SK-N-SH (cell line): ENCODE data around the gene GPR61. TPM values are rescaled to one million over a fixed set of nuclear protein-coding genes. Genes with fewer than 3 reads are reported as not detected.

Source experiments
- CTCF ChIA-PET: fragments of 300-600, 350-600 bp; formaldehyde crosslinking; extraction: SDS; loops from one replicate; lab custom pipeline; 2021; lab: Yijun Ruan, JAX
- POLR2A ChIA-PET: fragments of 350-600 bp; sonication (Branson Sonifier 250); formaldehyde crosslinking; extraction: SDS; loops from one replicate; lab custom pipeline; 2020; ENCODE audit warnings: antibody characterized with exemption, inconsistent platforms; lab: Yijun Ruan, JAX
- DNase-seq: peaks from one replicate; pipeline ENCODE4 v3.0.0; 2012
- H2AFZ ChIP-seq: fragments of 200-600 bp; sonication (generic); 2 replicates; pipeline ENCODE4 v1.8.1; 2016; ENCODE audit warnings: antibody characterized with exemption, mild to moderate bottlenecking, low read depth
- H3F3A ChIP-seq: fragments of 200-600 bp; sonication (generic); replicated peaks from 2 replicates; pipeline ENCODE3; 2016; ENCODE audit warnings: antibody characterized with exemption, mild to moderate bottlenecking; ENCODE audit not compliant: insufficient read depth
- H3K27ac ChIP-seq, 2 experiments: fragments of 200-500 bp in 1 of 2; fragments of 200-600 bp in 1 of 2; sonication (Bioruptor generic) in 1 of 2; sonication (generic), shearing (Covaris generic) in 1 of 2; 2 replicates each; pipeline versions ENCODE4 v1.5.1 to v1.6.1; 2014 to 2016; ENCODE audit warnings: low read depth in 2 of 2, inconsistent platforms in 1 of 2, low read length in 1 of 2, mild to moderate bottlenecking in 1 of 2, mixed read lengths in 1 of 2
- H3K27me3 ChIP-seq: fragments of 200-600 bp; sonication (generic), shearing (Covaris generic); 2 replicates; pipeline ENCODE4 v1.6.1; 2016; ENCODE audit warnings: mixed run types; ENCODE audit not compliant: insufficient read depth
- H3K36me3 ChIP-seq, 2 experiments: fragments of 200-500 bp in 1 of 2; fragments of 200-600 bp in 1 of 2; sonication (Bioruptor generic) in 1 of 2; sonication (generic) in 1 of 2; replicated peaks in 1 of 2; 2 replicates each; pipeline versions ENCODE3 to v1.5.1; 2014 to 2016; ENCODE audit warnings: low read length in 1 of 2, mild to moderate bottlenecking in 1 of 2; ENCODE audit not compliant: insufficient read depth in 2 of 2, control insufficient read depth in 1 of 2
- H3K4me1 ChIP-seq, 2 experiments: fragments of 200-500 bp in 1 of 2; fragments of 200-600 bp in 1 of 2; sonication (Bioruptor generic) in 1 of 2; sonication (generic), shearing (Covaris generic) in 1 of 2; 2 replicates each; pipeline versions ENCODE4 v1.5.1 to v1.6.1; 2014 to 2016; ENCODE audit warnings: low read depth in 1 of 2, low read length in 1 of 2, mixed run types in 1 of 2; ENCODE audit not compliant: insufficient read depth in 2 of 2, control insufficient read depth in 1 of 2
- H3K4me2 ChIP-seq: fragments of 200-600 bp; sonication (generic), shearing (Covaris generic); 2 replicates; pipeline ENCODE4 v1.6.1; 2017; ENCODE audit warnings: mixed run types
- H3K4me3 ChIP-seq, 2 experiments: fragments of 200-500 bp in 1 of 2; fragments of 200-600 bp in 1 of 2; sonication (Bioruptor generic) in 1 of 2; sonication (generic), shearing (Covaris generic) in 1 of 2; 2 replicates each; pipeline versions ENCODE4 v1.5.1 to v1.8.1; 2014 to 2016; ENCODE audit warnings: low read depth in 2 of 2, inconsistent platforms in 1 of 2, low read length in 1 of 2, mild to moderate bottlenecking in 1 of 2, mixed read lengths in 1 of 2, moderate library complexity in 1 of 2
- H3K79me2 ChIP-seq: fragments of 200-600 bp; sonication (generic); 2 replicates; pipeline ENCODE4 v1.8.1; 2017; ENCODE audit warnings: mild to moderate bottlenecking; ENCODE audit not compliant: insufficient read depth
- H3K9ac ChIP-seq: fragments of 200-600 bp; sonication (generic); 2 replicates; pipeline ENCODE4 v1.6.1; 2017; ENCODE audit warnings: mixed run types
- H3K9me2 ChIP-seq: fragments of 200-600 bp; sonication (generic); 2 replicates; pipeline ENCODE4 v1.6.1; 2017; ENCODE audit warnings: mixed run types
- H3K9me3 ChIP-seq: fragments of 200-600 bp; sonication (generic); 2 replicates; pipeline ENCODE4 v1.6.1; 2017; ENCODE audit warnings: mixed run types, mild to moderate bottlenecking, moderate library complexity
- H4K20me1 ChIP-seq: fragments of 200-600 bp; sonication (generic); 2 replicates; pipeline ENCODE4 v1.6.1; 2017; ENCODE audit warnings: mild to moderate bottlenecking, mixed run types; ENCODE audit not compliant: insufficient read depth
- CHD2 ChIP-seq: fragments of 150-350 bp; IDR thresholded peaks from 2 replicates; pipeline ENCODE4 v1.6.1; 2018; ENCODE audit warnings: low read length; ENCODE audit not compliant: partially characterized antibody
- EZH2phosphoT487 ChIP-seq: fragments of 200-600 bp; sonication (generic); IDR thresholded peaks from 2 replicates; pipeline ENCODE4 v1.6.1; 2017; ENCODE audit warnings: low read depth, mixed run types, mild to moderate bottlenecking, antibody characterized with exemption, moderate library complexity, borderline replicate concordance
- FOXJ3 ChIP-seq: sonication (generic); formaldehyde crosslinking; IDR thresholded peaks from 2 replicates; pipeline ENCODE4 v1.5.1; 2020; ENCODE audit warnings: mild to moderate bottlenecking, missing genetic modification reagents
- GATA2 ChIP-seq: sonication (generic); formaldehyde crosslinking; IDR thresholded peaks from 2 replicates; pipeline ENCODE4 v1.5.0; 2020; ENCODE audit warnings: mild to moderate bottlenecking, missing genetic modification reagents
- JUND ChIP-seq: IDR thresholded peaks from 2 replicates; pipeline ENCODE4 v1.4.0; 2012
- MAX ChIP-seq: IDR thresholded peaks from 2 replicates; pipeline ENCODE4 v1.4.0; 2012; ENCODE audit warnings: low read depth
- MEF2A ChIP-seq: IDR thresholded peaks from 2 replicates; pipeline ENCODE4 v1.4.0; 2012; ENCODE audit warnings: low read depth, borderline replicate concordance
- MXI1 ChIP-seq: IDR thresholded peaks from 2 replicates; pipeline ENCODE4 v1.6.1; 2012; ENCODE audit warnings: mild to moderate bottlenecking, low read depth, low read length, improper control_type of control experiment
- NFIC ChIP-seq: IDR thresholded peaks from 2 replicates; pipeline ENCODE4 v1.4.0; 2012; ENCODE audit warnings: borderline replicate concordance
- SIN3A ChIP-seq: IDR thresholded peaks from 2 replicates; pipeline ENCODE4 v1.6.1; 2012; ENCODE audit warnings: low read depth, mild to moderate bottlenecking, low read length, moderate library complexity, borderline replicate concordance
- SMC3 ChIP-seq: IDR thresholded peaks from 2 replicates; pipeline ENCODE4 v1.6.1; 2012; ENCODE audit warnings: low read depth, low read length, improper control_type of control experiment
- TAF1 ChIP-seq: IDR thresholded peaks from 2 replicates; pipeline ENCODE4 v1.6.1; 2012; ENCODE audit warnings: low read depth, mild to moderate bottlenecking, low read length, moderate library complexity, borderline replicate concordance
- TCF12 ChIP-seq: IDR thresholded peaks from 2 replicates; pipeline ENCODE4 v1.4.0; 2012
- TEAD4 ChIP-seq: IDR thresholded peaks from 2 replicates; pipeline ENCODE4 v1.4.0; 2012; ENCODE audit warnings: mild to moderate bottlenecking, borderline replicate concordance; ENCODE audit not compliant: insufficient read depth
- USF1 ChIP-seq: IDR thresholded peaks from 2 replicates; pipeline ENCODE4 v1.4.0; 2012; ENCODE audit warnings: low read depth, borderline replicate concordance
- YY1 ChIP-seq: IDR thresholded peaks from 2 replicates; pipeline ENCODE4 v1.4.0; 2012; ENCODE audit warnings: low read depth, mild to moderate bottlenecking
- ZBTB33 ChIP-seq: IDR thresholded peaks from 2 replicates; pipeline ENCODE4 v1.4.0; 2012; ENCODE audit warnings: low read depth, borderline replicate concordance
- WGBS: methylation state at CpG from one replicate; pipeline ENCODE4 v1.1.6; 2017; ENCODE audit warnings: low lambda C conversion rate; 5-methylcytosine and 5-hydroxymethylcytosine counted together
- polyA plus RNA-seq, 3 experiments: library from polyadenylated mRNA; depleted of rRNA; stranded (reverse); fragments of >200 nt; gene quantifications; 2 replicates each; pipeline ENCODE4 v1.2.3, GENCODE V29; 2012
- TF ChIP-seq, protein P1 (sequence below): fragments of 200-600 bp; sonication (generic); IDR thresholded peaks from 2 replicates; pipeline ENCODE4 v1.6.1; 2017; ENCODE audit warnings: antibody characterized with exemption, mild to moderate bottlenecking, moderate library complexity
- TF ChIP-seq, protein P2 (sequence below): fragments of 150-350 bp; IDR thresholded peaks from 2 replicates; pipeline ENCODE4 v1.6.1; 2016; ENCODE audit warnings: mild to moderate bottlenecking, low read depth, low read length
- TF ChIP-seq, protein P3 (sequence below): IDR thresholded peaks from 2 replicates; pipeline ENCODE4; 2012

The GPR61 gene
- not detected in 2 replicates for polyA plus RNA-seq (2012; rRNA removed)
- not detected in 2 replicates for polyA plus RNA-seq (2012; cell fraction: cytosol; rRNA removed)
- 0.08 TPM in 1 of 2 replicates, not detected in the other for polyA plus RNA-seq (2012; cell fraction: nucleus; rRNA removed)

GRCh38 chr1:109539676-109540075 is at the start of gene GPR61:
GPR61 (plus strand) TSS chr1:109539872; CDS start chr1:109543023, 3,151 bp downstream.
- CTCF ChIA-PET = interaction anchor here (1.2 to 26.3 kb wide), 5 partner anchors 39 to 445 kb away, joined by 4 to 1710 read pairs (median 12); partner anchors contain the start of genes AHCYL1, AMIGO1, ATXN7L2 and CYB561D1
- no peak within 1 kb of the TSS for H3K9ac ChIP-seq
- no peaks in the 10 kb centered on the region for H3K79me2 ChIP-seq
- H3K4me2 ChIP-seq = no peak within 1 kb of the TSS
- H3K9me3 ChIP-seq = no peaks in the 10 kb centered on the region
- H3K27me3 ChIP-seq = no peaks in the 10 kb centered on the region
- peaks cover 0 to 25% of the 10 kb centered on the region in 2 experiments; a peak in 1 of 4 replicates for H3K4me1 ChIP-seq
- no peak for TF ChIP-seq ZBTB33
- TF ChIP-seq TAF1 = no peak
- TF ChIP-seq EZH2phosphoT487 = no peak
- no peak for TF ChIP-seq USF1
- TF ChIP-seq TCF12 = no peak
- no peak for TF ChIP-seq SMC3
- TF ChIP-seq NFIC = no peak
- TF ChIP-seq YY1 = no peak
- TF ChIP-seq MXI1 = no peak
- no peak for TF ChIP-seq SIN3A
- no peak for TF ChIP-seq CHD2
- TF ChIP-seq, protein P1, sequence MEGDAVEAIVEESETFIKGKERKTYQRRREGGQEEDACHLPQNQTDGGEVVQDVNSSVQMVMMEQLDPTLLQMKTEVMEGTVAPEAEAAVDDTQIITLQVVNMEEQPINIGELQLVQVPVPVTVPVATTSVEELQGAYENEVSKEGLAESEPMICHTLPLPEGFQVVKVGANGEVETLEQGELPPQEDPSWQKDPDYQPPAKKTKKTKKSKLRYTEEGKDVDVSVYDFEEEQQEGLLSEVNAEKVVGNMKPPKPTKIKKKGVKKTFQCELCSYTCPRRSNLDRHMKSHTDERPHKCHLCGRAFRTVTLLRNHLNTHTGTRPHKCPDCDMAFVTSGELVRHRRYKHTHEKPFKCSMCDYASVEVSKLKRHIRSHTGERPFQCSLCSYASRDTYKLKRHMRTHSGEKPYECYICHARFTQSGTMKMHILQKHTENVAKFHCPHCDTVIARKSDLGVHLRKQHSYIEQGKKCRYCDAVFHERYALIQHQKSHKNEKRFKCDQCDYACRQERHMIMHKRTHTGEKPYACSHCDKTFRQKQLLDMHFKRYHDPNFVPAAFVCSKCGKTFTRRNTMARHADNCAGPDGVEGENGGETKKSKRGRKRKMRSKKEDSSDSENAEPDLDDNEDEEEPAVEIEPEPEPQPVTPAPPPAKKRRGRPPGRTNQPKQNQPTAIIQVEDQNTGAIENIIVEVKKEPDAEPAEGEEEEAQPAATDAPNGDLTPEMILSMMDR = no peak
- TF ChIP-seq MAX = no peak
- no peak for TF ChIP-seq FOXJ3 (CRISPR knock-in tag)
- no peak for TF ChIP-seq GATA2 (CRISPR knock-in tag)
- TF ChIP-seq JUND = no peak
- TF ChIP-seq, protein P2, sequence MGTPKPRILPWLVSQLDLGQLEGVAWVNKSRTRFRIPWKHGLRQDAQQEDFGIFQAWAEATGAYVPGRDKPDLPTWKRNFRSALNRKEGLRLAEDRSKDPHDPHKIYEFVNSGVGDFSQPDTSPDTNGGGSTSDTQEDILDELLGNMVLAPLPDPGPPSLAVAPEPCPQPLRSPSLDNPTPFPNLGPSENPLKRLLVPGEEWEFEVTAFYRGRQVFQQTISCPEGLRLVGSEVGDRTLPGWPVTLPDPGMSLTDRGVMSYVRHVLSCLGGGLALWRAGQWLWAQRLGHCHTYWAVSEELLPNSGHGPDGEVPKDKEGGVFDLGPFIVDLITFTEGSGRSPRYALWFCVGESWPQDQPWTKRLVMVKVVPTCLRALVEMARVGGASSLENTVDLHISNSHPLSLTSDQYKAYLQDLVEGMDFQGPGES = no peak
- no peak for TF ChIP-seq TEAD4
- TF ChIP-seq MEF2A = no peak
- TF ChIP-seq, protein P3, sequence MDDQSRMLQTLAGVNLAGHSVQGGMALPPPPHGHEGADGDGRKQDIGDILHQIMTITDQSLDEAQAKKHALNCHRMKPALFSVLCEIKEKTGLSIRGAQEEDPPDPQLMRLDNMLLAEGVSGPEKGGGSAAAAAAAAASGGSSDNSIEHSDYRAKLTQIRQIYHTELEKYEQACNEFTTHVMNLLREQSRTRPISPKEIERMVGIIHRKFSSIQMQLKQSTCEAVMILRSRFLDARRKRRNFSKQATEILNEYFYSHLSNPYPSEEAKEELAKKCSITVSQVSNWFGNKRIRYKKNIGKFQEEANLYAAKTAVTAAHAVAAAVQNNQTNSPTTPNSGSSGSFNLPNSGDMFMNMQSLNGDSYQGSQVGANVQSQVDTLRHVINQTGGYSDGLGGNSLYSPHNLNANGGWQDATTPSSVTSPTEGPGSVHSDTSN = no peak
- 80% methylated on average over 2 of the region's 7 CpGs for WGBS
- no peak within 1 kb of the TSS for H3K4me3 ChIP-seq
- POLR2A ChIA-PET = no interaction called here
- no peaks in the 10 kb centered on the region for H4K20me1 ChIP-seq
- H3K36me3 ChIP-seq = no peaks in the 10 kb centered on the region
- H3F3A ChIP-seq = no peaks in the 10 kb centered on the region
- H3K9me2 ChIP-seq = no peaks in the 10 kb centered on the region
- no peak within 1 kb of the TSS for H2AFZ ChIP-seq
- DNase-seq = no peak
- H3K27ac ChIP-seq = no peak within 1 kb of the TSS
